Measurements from ENCODE around the gene RB1.

RB1 gene

DNA sequence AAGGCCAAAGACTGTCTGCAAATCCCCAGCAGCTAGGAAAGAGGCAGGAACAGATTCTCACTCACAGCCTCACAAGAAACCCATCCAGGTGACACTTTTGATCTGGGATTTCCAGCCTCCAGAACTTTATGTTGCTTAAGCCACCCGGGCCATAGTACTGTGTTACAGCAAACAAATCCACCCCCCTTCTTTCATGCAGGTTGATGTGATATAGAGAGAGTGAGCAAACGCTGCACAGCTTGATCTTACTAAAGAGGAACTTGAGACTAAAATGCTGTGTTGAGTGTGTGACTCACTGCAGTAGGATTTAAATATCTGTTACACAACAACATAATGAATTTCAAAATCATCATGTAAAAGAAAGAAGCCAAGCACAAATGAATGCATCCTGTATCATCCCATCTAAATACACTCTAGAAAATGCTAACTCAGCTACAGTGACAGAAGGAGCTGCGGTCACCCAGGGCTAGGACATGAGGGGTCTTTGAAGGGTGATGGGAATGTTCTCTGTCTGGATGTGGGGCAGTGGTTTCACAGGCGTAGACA is 197.2 kb downstream of the RB1 start:
- no peak for DNase-seq

DNA sequence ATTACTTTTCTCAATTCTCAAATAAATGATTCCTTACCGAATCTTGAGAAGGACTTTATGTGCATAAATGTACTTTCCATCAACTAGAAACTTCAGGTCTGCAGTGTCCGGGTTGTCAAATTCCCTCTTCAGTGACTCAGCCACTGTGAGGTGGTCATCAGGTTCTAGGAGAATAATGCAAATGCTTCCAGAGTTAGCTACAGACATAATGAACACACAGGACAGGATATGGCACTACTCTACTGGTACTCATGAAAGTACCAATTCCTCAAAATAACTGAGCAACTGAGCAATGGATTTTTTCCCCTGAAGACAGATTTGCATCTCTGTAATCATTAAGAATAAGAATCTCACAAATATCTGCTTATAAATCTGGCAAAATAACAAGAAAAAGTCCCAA is 198.2 kb downstream of the RB1 start:
- DNase-seq: no peak

DNA sequence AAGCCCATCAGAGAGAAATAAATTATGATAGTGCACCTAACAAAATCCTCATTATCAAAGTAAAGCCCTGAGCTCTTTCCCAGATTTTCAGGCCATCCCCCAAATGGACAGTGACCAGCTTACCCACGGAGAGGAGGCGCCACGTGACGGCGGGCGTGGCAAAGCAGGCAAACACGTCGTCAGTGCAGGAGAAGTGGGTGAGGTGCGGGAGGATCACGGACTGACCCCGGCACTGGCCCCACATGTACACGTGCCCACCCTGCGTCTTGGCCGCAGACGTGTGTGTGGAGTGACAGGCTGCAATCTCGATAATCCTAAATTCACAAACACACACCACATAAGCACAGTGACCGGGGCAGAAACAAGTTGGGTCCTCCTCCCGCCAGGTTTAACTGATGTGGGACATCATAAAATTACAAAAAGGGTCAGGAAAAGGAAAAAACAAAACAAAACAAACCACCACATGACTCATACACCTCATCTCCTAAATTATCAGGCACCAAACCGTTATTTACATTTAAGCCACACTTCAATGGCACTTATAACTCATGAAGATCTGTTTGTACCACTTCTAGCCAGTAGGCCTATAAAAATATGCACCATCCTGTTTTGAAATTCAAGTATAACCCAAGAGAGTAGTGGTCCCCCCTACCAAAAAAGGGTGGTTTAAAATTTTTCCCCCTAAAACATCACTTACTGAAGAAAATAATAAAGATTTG is 199.2 kb downstream of the RB1 start:
- DNase-seq: no peak

DNA sequence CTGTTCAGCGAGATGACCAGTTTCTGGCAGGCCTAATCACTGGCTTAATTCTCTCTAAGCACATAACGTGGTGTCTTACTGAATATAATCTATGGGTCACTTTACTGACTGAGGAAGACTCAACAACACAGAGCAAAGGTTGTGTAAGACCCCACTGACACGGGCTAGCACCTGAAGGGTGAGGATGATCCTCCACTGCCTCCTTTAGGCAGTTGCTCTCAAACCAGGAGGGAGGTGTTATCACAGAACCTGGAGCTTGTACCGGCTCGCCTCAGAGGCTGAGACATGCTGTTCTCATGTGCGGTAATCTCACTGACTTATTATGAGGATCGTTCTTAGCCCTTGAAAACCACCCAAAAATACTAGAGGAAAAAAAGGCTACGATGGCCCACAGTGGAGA is 201.1 kb downstream of the RB1 start:
- no peak for DNase-seq

DNA sequence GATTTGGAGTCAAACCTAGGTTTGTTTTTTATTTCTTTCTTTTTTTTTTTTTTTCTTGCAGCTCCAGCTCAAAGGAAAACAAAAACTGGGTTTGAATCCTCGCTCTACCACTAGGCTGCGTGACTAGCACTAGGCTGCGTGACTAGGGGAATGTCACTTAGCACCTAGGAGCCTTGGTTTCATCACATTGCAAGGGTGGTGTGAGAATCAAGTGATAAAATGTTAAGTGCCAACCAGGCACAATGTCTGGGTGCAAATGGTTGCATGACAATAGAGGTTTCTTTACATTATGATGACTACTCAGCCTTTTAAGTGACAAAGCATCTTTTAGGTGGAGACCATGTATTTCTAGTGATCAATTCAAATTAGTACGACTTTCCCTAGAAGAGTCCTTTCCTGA is 201.5 kb downstream of the RB1 start:
- DNase-seq: no peak

DNA sequence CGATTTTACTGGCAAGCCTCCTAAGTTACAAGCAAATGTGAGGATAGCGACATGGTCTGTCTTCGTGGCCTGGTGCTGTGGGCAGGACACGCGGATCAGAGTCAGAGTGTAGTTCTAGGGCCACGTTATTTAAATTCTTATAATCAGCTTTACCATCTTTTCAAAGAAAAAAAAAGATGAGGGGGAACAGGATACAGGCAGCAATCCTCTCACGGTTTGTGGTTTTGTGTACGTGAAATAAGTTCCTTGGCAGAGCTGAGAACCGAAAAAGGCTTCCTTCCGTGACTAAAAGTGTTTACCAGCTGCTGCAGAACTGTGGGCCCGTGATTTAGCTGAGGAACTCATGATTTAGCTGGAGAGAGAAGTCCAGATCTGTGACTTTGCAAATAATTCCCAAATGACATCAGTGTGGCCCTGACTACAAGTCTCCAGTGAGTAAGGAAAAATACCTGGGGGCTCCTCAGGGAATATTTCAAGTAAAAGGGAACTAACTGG is 202.1 kb downstream of the RB1 start:
- DNase-seq: no peak

DNA sequence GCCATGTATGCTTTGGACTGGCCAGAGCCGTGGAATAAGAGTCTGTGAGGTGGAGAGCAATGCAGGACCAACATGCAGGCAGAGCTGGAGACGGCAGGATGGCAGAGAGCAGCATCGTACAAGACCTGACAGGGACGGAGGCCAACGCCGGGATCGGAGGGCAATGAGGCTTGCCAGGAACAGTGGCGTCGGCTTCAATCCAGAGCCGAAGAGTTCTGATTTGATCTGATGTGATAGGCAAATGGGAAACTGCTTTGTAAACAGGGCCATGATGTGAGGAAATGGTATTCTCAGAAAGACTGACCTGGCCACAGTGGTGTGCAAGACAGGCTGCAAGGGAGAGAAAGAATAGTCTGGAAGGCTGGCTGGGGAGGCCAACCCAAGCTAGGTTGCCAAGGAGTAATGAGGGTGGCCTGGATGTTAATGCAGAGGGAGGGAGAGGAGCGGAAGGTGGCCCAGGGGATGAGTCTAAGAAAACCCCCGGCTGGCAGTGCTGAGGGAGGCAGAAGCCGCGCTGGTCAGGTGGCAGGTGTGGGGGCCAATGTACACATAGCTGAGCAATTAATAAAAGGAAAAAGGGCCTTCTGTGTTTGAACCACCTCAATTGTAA is 202.6 kb downstream of the RB1 start:
- no peak for DNase-seq

DNA sequence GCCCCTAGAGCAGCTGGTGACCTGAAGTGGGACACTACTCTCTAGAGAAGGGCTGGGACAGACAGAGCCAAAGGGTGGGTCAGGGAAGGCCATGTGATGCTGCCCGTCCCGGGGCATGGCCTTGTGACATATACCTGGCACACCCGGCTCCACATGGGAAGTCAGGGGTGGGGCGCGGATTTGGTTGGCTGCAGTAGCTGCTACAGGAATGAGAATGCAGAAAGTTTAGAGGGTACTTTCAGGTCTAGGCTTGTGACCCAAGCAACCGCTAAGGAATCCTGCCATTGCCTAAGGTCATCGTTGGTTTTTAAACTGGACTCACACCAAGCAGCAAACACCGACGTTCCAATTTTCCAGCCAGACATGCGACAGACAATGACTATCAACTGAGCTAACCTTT is 203.5 kb downstream of the RB1 start:
- DNase-seq: no peak

DNA sequence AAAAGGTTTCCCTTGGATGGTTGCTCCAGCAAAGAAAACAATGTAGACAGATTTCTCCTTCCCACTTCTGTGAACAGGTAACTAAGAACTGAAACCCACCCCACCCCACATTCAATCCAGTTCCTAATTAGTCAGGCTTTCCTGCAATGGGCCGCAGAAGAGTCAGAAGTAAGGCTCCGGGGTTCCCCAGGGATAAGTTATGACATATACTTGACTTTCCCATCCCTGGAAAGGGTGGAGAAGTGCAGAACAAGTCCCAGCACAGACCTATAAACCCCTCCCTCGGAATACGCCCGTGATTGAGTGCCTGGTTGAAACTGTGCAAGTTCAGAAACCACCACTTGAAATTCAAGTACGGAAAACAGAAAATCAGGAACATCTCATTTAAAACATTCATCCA is 204.5 kb downstream of the RB1 start:
- no peak for DNase-seq

DNA sequence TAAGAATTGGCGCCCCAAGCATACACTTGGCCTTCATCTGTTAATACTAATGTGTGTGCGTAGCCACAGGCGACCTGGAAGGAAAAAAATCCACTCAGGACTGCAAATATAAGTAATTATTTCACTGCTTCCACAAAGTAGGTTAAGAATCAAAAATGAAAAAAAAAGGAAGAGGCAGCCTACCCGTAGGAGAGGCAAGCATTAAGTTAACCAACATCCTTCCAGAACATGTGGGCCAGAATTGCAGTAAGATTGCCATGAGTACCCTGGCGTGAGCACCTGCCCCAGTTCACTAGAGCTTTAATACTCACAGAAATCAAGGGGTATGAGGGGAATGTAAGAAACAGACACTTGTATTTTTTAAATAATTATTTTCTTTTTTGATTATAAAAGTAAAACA is 207.1 kb downstream of the RB1 start:
- DNase-seq: no peak

DNA sequence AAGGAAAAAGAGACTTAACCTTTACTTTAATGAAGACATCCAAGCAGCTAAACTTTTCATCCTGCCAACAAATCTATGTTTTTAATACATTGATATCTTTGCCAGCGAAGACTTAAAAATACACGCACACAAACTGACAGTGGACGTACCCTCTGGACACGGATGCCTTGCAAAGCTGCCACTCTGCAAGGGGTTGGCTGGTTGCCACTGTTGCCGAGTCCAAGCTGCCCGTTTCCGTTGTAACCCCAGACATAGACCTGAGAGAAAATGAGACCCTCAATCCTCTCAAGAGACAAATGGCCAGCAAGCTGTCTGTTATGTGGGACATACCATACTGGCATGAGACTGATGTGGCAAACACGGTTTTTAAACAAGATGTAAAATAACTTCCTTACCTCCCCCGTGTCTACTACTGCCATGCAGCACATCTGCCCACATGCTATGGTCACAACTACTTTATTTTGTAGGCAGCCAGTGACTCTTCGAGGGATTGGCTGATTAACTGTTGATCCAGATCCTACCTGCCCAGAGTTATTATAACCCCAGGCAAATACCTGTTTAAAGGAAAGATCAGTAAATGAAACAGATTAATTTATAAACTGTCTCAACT is 208.2 kb downstream of the RB1 start:
- DNase-seq: no peak

DNA sequence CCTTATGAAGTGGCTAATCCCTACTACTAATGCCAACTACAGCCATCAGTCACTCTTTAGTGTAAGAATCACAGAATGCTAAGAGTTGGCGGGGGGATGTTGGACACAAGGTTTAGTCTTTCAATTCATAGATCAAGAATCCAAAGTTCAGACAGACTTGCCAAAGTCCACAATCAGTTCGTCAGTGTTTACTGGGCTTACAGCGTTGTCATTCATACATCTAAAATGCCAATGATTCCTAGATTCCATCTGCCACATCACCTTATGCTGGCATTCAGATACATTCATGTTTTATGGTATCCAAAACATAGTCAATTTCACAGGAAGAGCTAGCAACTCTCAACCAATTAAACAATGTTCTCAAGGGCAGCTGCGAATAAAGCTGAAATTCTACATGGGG is 211.2 kb downstream of the RB1 start:
- no peak for DNase-seq

DNA sequence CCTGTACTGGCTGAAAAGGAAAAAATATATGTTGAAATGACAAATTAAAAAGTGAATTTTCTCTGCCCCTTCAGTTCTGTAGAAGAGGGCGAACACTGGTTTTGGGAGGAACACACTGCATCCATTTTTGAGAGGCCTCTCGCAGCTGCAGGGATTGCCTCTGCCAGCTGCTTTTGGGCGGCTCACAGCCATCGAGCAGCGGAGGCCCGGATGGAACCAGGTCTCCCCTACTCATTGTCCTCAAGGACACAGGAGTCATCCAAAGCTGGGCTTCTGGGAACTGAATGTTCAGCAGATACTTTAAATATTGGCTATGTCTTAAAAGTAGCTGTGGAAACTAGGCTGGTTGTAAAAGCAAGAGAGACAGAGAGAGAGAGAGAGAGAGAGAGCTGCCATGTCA is 212.2 kb downstream of the RB1 start:
- no peak for DNase-seq

DNA sequence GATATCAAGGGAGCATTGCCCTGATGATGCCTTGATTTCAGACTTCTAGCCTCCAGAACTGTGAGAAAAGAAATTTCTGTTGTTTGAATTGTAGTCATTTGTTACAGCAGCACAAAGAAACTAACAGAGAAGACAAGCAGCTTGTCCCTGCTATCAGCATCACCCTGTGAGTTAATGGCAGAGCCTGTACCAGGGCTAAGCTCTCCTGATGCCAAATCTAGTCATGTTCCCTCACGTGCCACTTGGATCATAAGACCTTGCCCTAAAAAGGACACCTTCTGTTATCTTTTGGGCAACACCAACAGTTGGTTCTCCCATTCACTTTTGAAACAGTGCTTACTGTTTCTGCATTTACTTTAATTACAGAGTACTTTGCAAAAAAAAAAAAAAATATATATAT is 214.5 kb downstream of the RB1 start:
- DNase-seq: no peak

DNA sequence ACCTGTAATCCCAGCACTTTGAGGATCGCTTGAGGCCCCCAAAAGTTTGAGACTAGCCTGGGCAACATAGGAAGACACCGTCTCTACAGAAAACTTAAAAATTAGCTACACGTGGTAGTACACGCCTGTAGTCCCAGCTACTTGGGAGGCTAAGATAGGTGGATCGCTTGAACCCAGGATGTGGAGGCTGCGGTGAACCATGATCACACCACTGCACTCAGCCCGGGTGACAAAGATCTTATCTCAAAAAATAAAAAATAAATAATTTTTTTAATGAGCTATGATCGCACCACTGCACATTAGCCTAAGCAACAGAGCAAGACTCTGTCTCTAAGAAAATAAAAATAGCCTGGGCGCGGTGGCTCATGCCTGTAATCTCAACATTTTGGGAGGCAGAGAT is 222.7 kb downstream of the RB1 start:
- no peak for DNase-seq

DNA sequence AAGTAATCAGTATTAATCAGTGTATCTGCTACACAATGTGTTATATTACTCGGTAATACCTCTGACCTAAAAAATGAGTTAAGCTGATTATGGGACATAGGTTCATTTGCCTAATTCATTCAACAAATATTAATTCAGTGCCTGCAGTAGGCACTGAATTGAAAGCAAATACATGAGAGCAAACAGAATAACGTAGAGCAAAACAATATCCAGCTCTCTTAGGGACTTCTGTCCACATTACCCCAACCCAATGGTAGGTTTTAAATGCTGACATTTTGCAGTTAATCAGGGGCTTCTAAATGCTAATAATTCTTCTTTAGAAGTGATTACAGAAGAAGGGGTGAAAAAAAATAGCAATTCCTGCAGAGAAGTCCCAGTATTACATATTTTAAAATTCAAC is 224.4 kb downstream of the RB1 start:
- no peak for DNase-seq

DNA sequence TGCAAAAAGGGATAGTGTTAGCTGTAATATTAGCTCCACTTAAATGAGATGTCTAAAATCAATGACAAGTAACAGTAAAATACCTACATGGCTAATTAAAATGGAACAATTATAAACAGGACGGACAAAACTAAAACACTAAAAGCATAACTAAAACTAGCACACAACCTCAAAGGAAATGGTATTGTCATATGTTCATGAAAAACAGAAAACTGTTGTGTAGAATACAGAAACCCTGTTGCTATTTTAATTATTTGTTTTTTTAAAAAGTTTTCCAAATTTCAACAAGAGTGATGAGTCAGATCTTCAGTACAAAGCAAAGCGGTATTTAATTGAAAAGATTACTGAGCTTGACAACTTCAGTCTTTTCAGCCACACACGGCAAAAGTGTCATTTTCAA is 225.2 kb downstream of the RB1 start:
- DNase-seq: no peak

DNA sequence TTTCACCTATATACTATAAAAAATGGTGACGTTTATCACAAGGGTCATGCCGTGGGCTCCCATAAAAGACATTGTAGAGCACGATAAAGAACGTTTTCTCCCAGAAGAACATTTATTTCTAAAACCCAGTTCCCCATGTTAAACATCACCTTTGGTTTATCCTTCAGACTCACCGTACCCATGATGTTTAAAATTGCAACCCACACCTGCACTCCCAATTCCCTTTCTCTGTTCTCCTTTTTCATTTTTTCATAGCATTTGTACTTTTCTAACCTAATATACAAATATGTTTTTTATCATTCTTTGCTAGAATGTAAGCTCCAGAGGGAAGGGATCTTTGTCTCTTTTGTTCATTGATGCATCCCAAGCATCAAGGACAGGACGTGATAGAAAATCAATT is 227.3 kb downstream of the RB1 start:
- DNase-seq: no peak
